Astrocyte of the cerebellum (primary cell): ENCODE measurements around the gene SYT14.
"Not testable (repeated sequence)": the region's sequence is repeated elsewhere in the genome, so short reads cannot be mapped to it uniquely, and the experiment has no call there.

Experiments
- DNase-seq: peaks from one replicate; pipeline ENCODE4 v3.0.0-alpha.2; 2011; ENCODE audit warnings: low read depth
- H3K4me3 ChIP-seq: 2 replicates; pipeline ENCODE4 v1.5.1; 2011; ENCODE audit warnings: mild to moderate bottlenecking, low read depth, low read length, moderate library complexity
- CTCF ChIP-seq: IDR thresholded peaks from 2 replicates; pipeline ENCODE4 v1.5.1; 2012; ENCODE audit warnings: low read length, low read depth, moderate library complexity, mild to moderate bottlenecking; ENCODE audit errors: missing control alignments
- in situ Hi-C: cut with HindIII; loops from 2 replicates; pipeline ENCODE4 v1.10.0; 2017; ENCODE audit warnings: low sequenced_read_pairs

Gene SYT14

GRCh38 chr1:209965996-209966395 lies 28.0 kb downstream of the SYT14 start:
- H3K4me3 ChIP-seq, result no peak overlapping the region
- DNase-seq, result no peak
- no peak for TF ChIP-seq CTCF
- in situ Hi-C loops, result no loop called here

- in situ Hi-C loops, DNase-seq, H3K4me3 ChIP-seq: not testable (repeated sequence)
Measured at GRCh38 chr1:209978721-209979120, 40.7 kb downstream of the SYT14 start.

- DNase-seq, result no peak
- in situ Hi-C loops, result no loop called here
- no peak for TF ChIP-seq CTCF
- H3K4me3 ChIP-seq, result no peak overlapping the region
Measured at GRCh38 chr1:209983953-209984352, 45.9 kb downstream of the SYT14 start.

- in situ Hi-C loops, result no loop called here
Measured at GRCh38 chr1:209985002-209985401, 47.0 kb downstream of the SYT14 start.

GRCh38 chr1:209988706-209989105 lies 50.7 kb downstream of the SYT14 start:
- in situ Hi-C loops, result no loop called here
- no peak for TF ChIP-seq CTCF
- DNase-seq, result no peak
- no peak overlapping the region for H3K4me3 ChIP-seq

More at GRCh38 chr1:209985002-209985401, 47.0 kb downstream of the SYT14 start:
- no peak for DNase-seq
- H3K4me3 ChIP-seq, result no peak overlapping the region
- no peak for TF ChIP-seq CTCF

GRCh38 chr1:209989525-209989924 lies 51.5 kb downstream of the SYT14 start:
- DNase-seq, result peak; percentile 2
- no peak for TF ChIP-seq CTCF
- in situ Hi-C loops, result no loop called here
- H3K4me3 ChIP-seq, result no peak overlapping the region

GRCh38 chr1:209993061-209993830 lies 55.2 kb downstream of the SYT14 start:
- in situ Hi-C loops, result no loop called here
- H3K4me3 ChIP-seq, result no peak overlapping the region
- no peak for TF ChIP-seq CTCF
- no peak for DNase-seq
